Measurements from ENCODE around the gene SCARB1.

The SCARB1 gene

DNA sequence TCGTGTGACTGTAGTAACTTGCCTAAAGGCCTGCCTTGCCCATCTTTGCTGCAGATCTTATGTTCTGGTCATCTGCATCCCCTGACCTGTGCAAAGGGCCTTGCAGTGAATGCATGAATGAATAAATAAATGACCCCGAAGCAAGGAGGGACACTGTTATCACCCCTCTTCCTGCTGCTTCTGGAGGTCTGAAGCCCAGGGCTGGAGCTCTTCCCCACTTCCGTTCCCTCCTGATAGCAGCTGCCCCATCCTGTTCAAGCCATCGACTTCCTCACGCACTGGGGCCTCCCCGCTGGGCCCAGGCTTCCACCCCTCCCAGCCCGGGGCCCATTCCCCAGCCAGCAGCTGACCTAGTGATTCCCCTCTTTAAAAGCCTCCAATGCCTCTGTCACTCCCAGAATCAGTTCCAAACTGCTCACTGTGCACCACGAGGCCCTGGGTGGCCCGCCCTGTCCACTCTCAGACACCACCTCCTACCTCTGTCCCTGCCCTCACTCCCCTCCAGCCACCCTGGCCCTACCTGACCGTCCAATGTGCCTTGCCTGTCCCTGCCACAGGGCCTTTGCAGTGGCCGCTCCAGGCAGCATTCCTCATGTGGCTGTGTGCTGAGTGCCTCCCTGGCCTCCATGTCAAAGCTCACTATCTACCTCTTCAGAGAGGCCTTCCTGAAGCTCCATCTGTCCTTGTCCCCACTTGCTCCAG lies 78.6 kb downstream of the SCARB1 start:
- DNase-seq (ENCODE audit: low spot score) = no peak
- Histone ChIP-seq H3K27ac (no peak overlapping the region), H3K4me3 (no peak overlapping the region)
- TF ChIP-seq CTCF (IDR thresholded peaks at IDR 0.05) = no peak

GRCh38 chr12:124783087-124783486 lies 80.6 kb downstream of the SCARB1 start:
- no peak for TF ChIP-seq CTCF (IDR thresholded peaks at IDR 0.05)
- DNase-seq (ENCODE audit: low spot score) = no peak
- Histone ChIP-seq H3K27ac (no peak overlapping the region), H3K4me3 (no peak overlapping the region)

DNA sequence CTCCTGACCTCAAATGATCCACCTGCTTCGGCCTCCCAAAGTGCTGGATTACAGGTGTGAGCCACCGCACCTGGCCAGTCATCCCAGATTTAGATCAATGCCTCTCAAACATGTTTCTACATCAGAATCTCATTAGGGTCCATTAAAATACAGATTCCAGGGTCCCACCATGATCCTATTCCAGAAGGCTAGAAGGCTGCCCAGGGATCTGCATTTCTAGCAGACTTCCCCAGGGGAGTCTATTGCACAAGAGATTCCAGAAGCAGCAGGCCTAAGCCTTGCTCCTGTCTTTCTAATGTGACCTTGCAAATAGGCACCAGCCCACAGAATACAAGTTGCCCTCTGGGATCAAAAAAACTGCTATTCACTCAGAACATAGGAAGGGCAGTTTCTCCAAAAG lies 81.5 kb downstream of the SCARB1 start:
- no peak for TF ChIP-seq CTCF (IDR thresholded peaks at IDR 0.05)
- DNase-seq (ENCODE audit: low spot score) = no peak
- Histone ChIP-seq H3K27ac (no peak overlapping the region), H3K4me3 (no peak overlapping the region)

GRCh38 chr12:124780752-124781685 lies 82.6 kb downstream of the SCARB1 start:
- TF ChIP-seq CTCF (IDR thresholded peaks at IDR 0.05) = no peak
- H3K4me3 ChIP-seq = no peak overlapping the region
- H3K27ac ChIP-seq = no peak overlapping the region
- DNase-seq (ENCODE audit: low spot score) = no peak

- DNase-seq (ENCODE audit: low spot score) = no peak
- no peak for TF ChIP-seq CTCF (IDR thresholded peaks at IDR 0.05)
- no peak overlapping the region for H3K27ac ChIP-seq
- no peak overlapping the region for H3K4me3 ChIP-seq
These were observed 83.3 kb downstream of the SCARB1 start for GRCh38 chr12:124780336-124780735.

DNA sequence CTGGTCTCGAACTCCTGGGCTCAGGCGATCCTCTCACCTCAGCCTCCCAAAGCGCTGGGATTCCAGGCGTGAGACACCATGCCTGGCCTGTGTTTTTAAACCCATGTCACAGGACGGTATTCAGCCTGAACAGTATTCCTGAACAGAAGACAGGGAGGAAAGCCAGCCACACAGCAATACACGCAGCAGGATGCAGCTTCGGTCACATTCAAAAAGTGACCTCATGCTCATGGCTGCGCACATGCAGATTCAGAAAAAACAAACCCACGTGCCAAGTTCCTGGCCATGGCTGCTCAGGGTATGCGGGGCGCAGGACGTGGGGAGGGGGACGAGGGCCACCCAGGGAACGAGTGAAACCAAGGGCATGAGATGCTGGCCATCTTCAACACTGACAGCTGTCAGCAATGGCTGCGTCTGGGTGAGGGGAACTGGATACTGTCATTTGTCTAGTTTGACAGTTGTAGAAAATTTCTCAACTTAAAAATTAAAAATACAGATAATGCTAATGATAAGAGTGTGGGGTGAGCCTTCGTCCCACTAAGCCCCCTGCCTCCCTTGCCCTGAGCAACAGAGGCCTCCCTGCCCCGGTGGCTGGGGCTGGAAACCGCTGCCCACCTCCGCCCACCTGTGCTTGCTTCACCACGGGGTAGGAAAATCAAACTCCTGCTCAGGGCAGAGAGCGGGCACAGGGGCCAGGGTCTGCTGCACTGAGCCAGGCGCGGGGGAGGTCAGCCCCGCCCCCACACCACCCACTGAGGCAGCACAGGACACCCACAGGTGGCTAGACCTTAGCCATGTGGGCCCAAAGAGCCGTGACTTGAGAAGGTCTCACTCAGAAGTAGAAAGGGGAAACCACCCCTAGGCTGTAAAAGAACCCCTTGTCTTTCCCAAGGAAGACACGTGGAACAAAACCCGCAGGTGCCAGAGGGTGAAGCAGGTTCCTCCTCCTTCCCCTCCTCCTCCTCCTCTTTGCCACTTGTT lies 84.2 kb downstream of the SCARB1 start:
- DNase-seq (ENCODE audit: low spot score) = no peak
- no peak overlapping the region for H3K4me3 ChIP-seq
- H3K27ac ChIP-seq = no peak overlapping the region
- no peak for TF ChIP-seq CTCF (IDR thresholded peaks at IDR 0.05)
